ENCODE measurements around the gene SHCBP1. TPM values are rescaled to one million over a fixed set of nuclear protein-coding genes. Genes with fewer than 3 reads are reported as not detected.
"Not testable (repeated sequence)": the region's sequence is repeated elsewhere in the genome, so short reads cannot be mapped to it uniquely, and the experiment has no call there.

SHCBP1 gene
- total RNA-seq, 4 donors from 2014 or later, result 1.8 TPM; not detected in 3

- WGBS, 2 donors, result 79 to 80% methylated on average over 34 of the region's 42 CpGs
- Histone ChIP-seq H3K9me3 (no peaks in the 10 kb centered on the region), H3K4me1 (no peaks in the 10 kb centered on the region), H3K4me3 (replicated peaks in 1 of 3) (no peak overlapping the region), H3K36me3 (no peaks in the 10 kb centered on the region), H3K27me3 (no peaks in the 10 kb centered on the region), H3K27ac (no peak overlapping the region)
- no peak for TF ChIP-seq POLR2A (IDR thresholded peaks at IDR 0.05)
- TF ChIP-seq, protein P1, sequence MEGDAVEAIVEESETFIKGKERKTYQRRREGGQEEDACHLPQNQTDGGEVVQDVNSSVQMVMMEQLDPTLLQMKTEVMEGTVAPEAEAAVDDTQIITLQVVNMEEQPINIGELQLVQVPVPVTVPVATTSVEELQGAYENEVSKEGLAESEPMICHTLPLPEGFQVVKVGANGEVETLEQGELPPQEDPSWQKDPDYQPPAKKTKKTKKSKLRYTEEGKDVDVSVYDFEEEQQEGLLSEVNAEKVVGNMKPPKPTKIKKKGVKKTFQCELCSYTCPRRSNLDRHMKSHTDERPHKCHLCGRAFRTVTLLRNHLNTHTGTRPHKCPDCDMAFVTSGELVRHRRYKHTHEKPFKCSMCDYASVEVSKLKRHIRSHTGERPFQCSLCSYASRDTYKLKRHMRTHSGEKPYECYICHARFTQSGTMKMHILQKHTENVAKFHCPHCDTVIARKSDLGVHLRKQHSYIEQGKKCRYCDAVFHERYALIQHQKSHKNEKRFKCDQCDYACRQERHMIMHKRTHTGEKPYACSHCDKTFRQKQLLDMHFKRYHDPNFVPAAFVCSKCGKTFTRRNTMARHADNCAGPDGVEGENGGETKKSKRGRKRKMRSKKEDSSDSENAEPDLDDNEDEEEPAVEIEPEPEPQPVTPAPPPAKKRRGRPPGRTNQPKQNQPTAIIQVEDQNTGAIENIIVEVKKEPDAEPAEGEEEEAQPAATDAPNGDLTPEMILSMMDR (IDR thresholded peaks at IDR 0.05), result no peak
- no peak for DNase-seq
- intact Hi-C loops (cut with DNase I), result no loop called here
Observed at GRCh38 chr16:46568472-46569230, 52.5 kb downstream of the SHCBP1 start.

DNA sequence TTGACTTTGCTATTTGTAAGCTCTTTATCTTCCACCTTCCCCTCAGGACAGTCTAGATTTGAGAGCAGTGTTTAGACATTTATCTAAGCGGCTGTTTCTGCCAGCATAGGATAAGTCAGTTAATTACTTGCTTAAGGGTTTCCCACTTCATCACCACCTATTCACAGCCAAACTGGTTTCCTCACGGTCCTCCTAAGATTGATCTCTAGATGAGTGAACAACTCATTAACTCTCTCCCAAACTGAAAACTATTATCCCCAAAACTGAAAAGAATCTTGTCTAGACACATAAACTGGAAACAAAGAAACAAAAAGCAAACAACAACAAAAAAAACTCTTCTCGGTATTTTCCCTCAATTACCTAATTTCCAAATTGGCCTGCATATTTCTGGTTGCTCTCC is 58.2 kb downstream of the SHCBP1 start:
- intact Hi-C loops (cut with DNase I), result no loop called here
- TF ChIP-seq POLR2A (IDR thresholded peaks at IDR 0.05), result no peak
- TF ChIP-seq, protein P1 (IDR thresholded peaks at IDR 0.05), result no peak
- Histone ChIP-seq H3K27ac (no peak overlapping the region), H3K9me3 (no peaks in the 10 kb centered on the region), H3K4me1 (no peaks in the 10 kb centered on the region), H3K36me3 (no peaks in the 10 kb centered on the region), H3K27me3 (no peaks in the 10 kb centered on the region), H3K4me3 (replicated peaks in 1 of 3) (no peak overlapping the region)
- WGBS, 2 donors, result 68 to 69% methylated on average over 3 of the region's 3 CpGs
- DNase-seq, result no peak

GRCh38 chr16:46558018-46558417 is 63.2 kb downstream of the SHCBP1 start:
- intact Hi-C loops (cut with DNase I), result no loop called here
- no peaks in the 10 kb centered on the region for H3K9me3 ChIP-seq

GRCh38 chr16:46555951-46556350 is 65.2 kb downstream of the SHCBP1 start:
- intact Hi-C loops (cut with DNase I), result no loop called here
- no peak overlapping the region for H3K4me3 ChIP-seq (replicated peaks in 1 of 3)
- H3K27me3 ChIP-seq, result no peaks in the 10 kb centered on the region
- 73 to 83% methylated on average over 3 of the region's 3 CpGs for WGBS, 2 donors
- no peak for DNase-seq
- TF ChIP-seq, protein P1 (IDR thresholded peaks at IDR 0.05), result no peak
- no peak for TF ChIP-seq POLR2A (IDR thresholded peaks at IDR 0.05)
- H3K36me3 ChIP-seq, result no peaks in the 10 kb centered on the region
- H3K9me3 ChIP-seq, result no peaks in the 10 kb centered on the region
- H3K4me1 ChIP-seq, result no peaks in the 10 kb centered on the region
- H3K27ac ChIP-seq, result no peak overlapping the region

More at GRCh38 chr16:46558018-46558417, 63.2 kb downstream of the SHCBP1 start:
- 19 to 26% methylated on average over 1 of the region's 1 CpG for WGBS, 2 donors
- Histone ChIP-seq H3K4me3 (replicated peaks in 1 of 3) (no peak overlapping the region), H3K36me3 (no peaks in the 10 kb centered on the region), H3K27ac (no peak overlapping the region), H3K27me3 (no peaks in the 10 kb centered on the region), H3K4me1 (no peaks in the 10 kb centered on the region)
- DNase-seq, result no peak
- no peak for TF ChIP-seq POLR2A (IDR thresholded peaks at IDR 0.05)
- TF ChIP-seq, protein P1 (IDR thresholded peaks at IDR 0.05), result no peak

DNA sequence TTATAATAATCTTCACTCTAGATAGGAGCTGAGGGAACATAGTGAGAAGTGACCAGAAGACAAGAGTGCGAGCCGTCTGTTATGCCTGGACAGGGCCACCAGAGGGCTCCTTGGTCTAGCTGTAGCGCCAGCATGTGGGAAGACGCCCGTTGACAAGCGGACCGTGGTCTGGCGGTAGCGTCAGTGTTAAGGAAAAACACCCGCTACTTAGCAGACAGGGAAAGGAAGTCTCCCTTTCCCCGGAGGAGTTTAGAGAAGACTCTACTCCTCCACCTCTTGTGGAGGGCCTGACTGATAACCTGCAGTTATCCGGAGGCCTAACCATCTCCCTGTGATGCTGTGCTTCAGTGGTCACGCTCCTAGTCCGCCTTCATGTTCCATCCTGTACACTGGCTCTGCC is 66.7 kb downstream of the SHCBP1 start:
- H3K36me3 ChIP-seq; intact Hi-C loops (cut with DNase I); H3K9me3 ChIP-seq; H3K4me3 ChIP-seq (replicated peaks in 1 of 3); H3K27me3 ChIP-seq; H3K4me1 ChIP-seq; H3K27ac ChIP-seq: not testable (repeated sequence)
- WGBS, 2 donors, result 16 to 18% methylated on average over 14 of the region's 14 CpGs
- TF ChIP-seq, protein P1 (IDR thresholded peaks at IDR 0.05), result peak in 5 of 6 experiments; percentile 35 to 74 (median 53)
- peak; percentile 51 to 54 for DNase-seq

All from thyroid gland (tissue), 4 donors.